ENCODE measurements around the gene CDK2AP2.

DNA sequence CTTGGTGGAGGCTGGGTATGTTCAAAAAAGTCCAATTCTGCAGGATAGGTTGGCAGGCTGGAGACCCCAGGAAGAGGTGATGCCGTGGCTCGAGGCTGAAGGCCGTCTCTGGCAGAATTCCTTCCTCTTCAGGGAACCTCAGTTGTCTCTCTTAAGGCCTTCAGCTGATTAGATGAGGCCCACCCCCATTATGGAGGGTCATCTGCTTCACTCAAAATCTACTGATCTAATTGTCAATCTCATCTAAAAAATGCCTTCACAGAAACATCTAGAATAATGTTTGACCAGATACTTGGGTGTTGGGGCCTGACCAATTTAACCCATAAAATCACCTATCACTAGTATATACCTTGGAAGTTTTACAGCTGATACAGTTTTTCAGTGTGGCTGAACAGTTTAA, 48.3 kb upstream of the CDK2AP2 start:
- TF ChIP-seq, protein P1, sequence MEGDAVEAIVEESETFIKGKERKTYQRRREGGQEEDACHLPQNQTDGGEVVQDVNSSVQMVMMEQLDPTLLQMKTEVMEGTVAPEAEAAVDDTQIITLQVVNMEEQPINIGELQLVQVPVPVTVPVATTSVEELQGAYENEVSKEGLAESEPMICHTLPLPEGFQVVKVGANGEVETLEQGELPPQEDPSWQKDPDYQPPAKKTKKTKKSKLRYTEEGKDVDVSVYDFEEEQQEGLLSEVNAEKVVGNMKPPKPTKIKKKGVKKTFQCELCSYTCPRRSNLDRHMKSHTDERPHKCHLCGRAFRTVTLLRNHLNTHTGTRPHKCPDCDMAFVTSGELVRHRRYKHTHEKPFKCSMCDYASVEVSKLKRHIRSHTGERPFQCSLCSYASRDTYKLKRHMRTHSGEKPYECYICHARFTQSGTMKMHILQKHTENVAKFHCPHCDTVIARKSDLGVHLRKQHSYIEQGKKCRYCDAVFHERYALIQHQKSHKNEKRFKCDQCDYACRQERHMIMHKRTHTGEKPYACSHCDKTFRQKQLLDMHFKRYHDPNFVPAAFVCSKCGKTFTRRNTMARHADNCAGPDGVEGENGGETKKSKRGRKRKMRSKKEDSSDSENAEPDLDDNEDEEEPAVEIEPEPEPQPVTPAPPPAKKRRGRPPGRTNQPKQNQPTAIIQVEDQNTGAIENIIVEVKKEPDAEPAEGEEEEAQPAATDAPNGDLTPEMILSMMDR (IDR thresholded peaks at IDR 0.05): no peak
- TF ChIP-seq POLR2A (IDR thresholded peaks at IDR 0.05): no peak

All from esophagus squamous epithelium (tissue), 4 donors.